Large intestine (tissue), 3 donors: ENCODE data around the gene INO80E. TPM values are rescaled to one million over a fixed set of nuclear protein-coding genes. Genes with fewer than 3 reads are reported as not detected.

ENCODE experiments used
- DNase-seq, 2 donors: peaks; one replicate each; pipeline versions ENCODE4 v3.0.0 to v3.0.0-alpha.2; 2013
- H3K27ac ChIP-seq: one replicate; pipeline ENCODE4 v1.5.1; 2013; ENCODE audit warnings: low read length
- H3K27me3 ChIP-seq: 2 replicates; pipeline ENCODE4 v1.6.1; 2013; ENCODE audit warnings: low read length; ENCODE audit not compliant: control insufficient read depth, insufficient read depth
- H3K36me3 ChIP-seq: 2 replicates; pipeline ENCODE4 v1.6.1; 2013; ENCODE audit warnings: low read length; ENCODE audit not compliant: control insufficient read depth, insufficient read depth
- H3K4me1 ChIP-seq: one replicate; pipeline ENCODE4 v1.6.1; 2013; ENCODE audit warnings: low read length; ENCODE audit not compliant: control insufficient read depth, insufficient read depth
- H3K4me3 ChIP-seq: one replicate; pipeline ENCODE4 v1.5.1; 2013; ENCODE audit warnings: low read length
- H3K9me3 ChIP-seq: one replicate; pipeline ENCODE4 v1.6.1; 2013; ENCODE audit warnings: mild to moderate bottlenecking, low read depth, low read length, moderate library complexity; ENCODE audit not compliant: control insufficient read depth
- WGBS: methylation state at CpG from one replicate; pipeline ENCODE4 v1.1.5; 2013; ENCODE audit warnings: low lambda C conversion rate; ENCODE audit not compliant: insufficient coverage; 5-methylcytosine and 5-hydroxymethylcytosine counted together
- polyA plus RNA-seq: library from polyadenylated mRNA; unstranded; fragments of 120-200 nt; gene quantifications from one replicate; pipeline ENCODE4 v1.2.1, GENCODE V29; 2013

The INO80E gene
- polyA plus RNA-seq, 1 donor: 60.5 TPM

DNA sequence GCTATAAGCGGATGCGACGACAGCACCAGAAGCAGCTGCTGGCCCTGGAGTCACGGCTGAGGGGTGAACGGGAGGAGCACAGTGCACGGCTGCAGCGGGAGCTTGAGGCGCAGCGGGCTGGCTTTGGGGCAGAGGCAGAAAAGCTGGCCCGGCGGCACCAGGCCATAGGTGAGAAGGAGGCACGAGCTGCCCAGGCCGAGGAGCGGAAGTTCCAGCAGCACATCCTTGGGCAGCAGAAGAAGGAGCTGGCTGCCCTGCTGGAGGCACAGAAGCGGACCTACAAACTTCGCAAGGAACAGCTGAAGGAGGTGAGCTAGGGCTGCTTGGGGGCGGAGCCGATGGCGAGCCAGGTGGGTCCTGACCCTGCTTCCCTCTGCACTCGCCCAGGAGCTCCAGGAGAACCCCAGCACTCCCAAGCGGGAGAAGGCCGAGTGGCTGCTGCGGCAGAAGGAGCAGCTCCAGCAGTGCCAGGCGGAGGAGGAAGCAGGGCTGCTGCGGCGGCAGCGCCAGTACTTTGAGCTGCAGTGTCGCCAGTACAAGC is 10.7 kb upstream of the INO80E start:
- WGBS: no CpG with 5 or more reads among the region's 28 CpGs
- Histone ChIP-seq H3K4me1 (peaks cover 7% of the 10 kb centered on the region), H3K4me3 (no peak overlapping the region), H3K27me3 (no peaks in the 10 kb centered on the region), H3K9me3 (no peaks in the 10 kb centered on the region), H3K36me3 (peaks cover 94% of the 10 kb centered on the region), H3K27ac (no peak overlapping the region)
- no peak for DNase-seq

DNA sequence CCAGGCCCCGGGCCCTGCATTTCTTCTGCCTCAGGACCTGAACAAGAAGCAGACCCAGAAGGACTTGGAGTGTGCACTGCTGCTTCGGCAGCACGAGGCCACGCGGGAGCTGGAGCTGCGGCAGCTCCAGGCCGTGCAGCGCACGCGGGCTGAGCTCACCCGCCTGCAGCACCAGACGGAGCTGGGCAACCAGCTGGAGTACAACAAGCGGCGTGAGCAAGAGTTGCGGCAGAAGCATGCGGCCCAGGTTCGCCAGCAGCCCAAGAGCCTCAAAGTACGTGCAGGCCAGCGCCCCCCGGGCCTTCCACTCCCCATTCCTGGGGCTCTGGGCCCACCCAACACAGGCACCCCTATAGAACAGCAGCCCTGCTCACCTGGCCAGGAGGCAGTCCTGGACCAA is 9.8 kb upstream of the INO80E start:
- H3K27me3 ChIP-seq: no peaks in the 10 kb centered on the region
- no peak overlapping the region for H3K4me3 ChIP-seq
- peaks cover 95% of the 10 kb centered on the region for H3K36me3 ChIP-seq
- no peak for DNase-seq
- H3K27ac ChIP-seq: no peak overlapping the region
- peaks cover 7% of the 10 kb centered on the region for H3K4me1 ChIP-seq
- no CpG with 5 or more reads among the region's 20 CpGs for WGBS
- H3K9me3 ChIP-seq: no peaks in the 10 kb centered on the region

- no peak for DNase-seq
- peaks cover 94% of the 10 kb centered on the region for H3K36me3 ChIP-seq
- H3K4me3 ChIP-seq: no peak overlapping the region
- no peaks in the 10 kb centered on the region for H3K27me3 ChIP-seq
- no peaks in the 10 kb centered on the region for H3K9me3 ChIP-seq
- H3K27ac ChIP-seq: no peak overlapping the region
- H3K4me1 ChIP-seq: peaks cover 7% of the 10 kb centered on the region
- WGBS: no CpG with 5 or more reads among the region's 5 CpGs
These were observed 9.1 kb upstream of the INO80E start for GRCh38 chr16:29986931-29987330.

- no peaks in the 10 kb centered on the region for H3K27me3 ChIP-seq
- no peak for DNase-seq
- H3K36me3 ChIP-seq: peaks cover 93% of the 10 kb centered on the region
- WGBS: no CpG with 5 or more reads among the region's 35 CpGs
- peaks cover 7% of the 10 kb centered on the region for H3K4me1 ChIP-seq
- H3K4me3 ChIP-seq: no peak overlapping the region
- no peak overlapping the region for H3K27ac ChIP-seq
- H3K9me3 ChIP-seq: no peaks in the 10 kb centered on the region
These were observed 8.5 kb upstream of the INO80E start for GRCh38 chr16:29987371-29988085.

- peaks cover 7% of the 10 kb centered on the region for H3K4me1 ChIP-seq
- WGBS: 94% methylated on average over 3 of the region's 17 CpGs
- H3K9me3 ChIP-seq: no peaks in the 10 kb centered on the region
- DNase-seq: no peak
- no peak overlapping the region for H3K4me3 ChIP-seq
- no peak overlapping the region for H3K27ac ChIP-seq
- no peaks in the 10 kb centered on the region for H3K27me3 ChIP-seq
- H3K36me3 ChIP-seq: peaks cover 93% of the 10 kb centered on the region
These were observed 7.5 kb upstream of the INO80E start for GRCh38 chr16:29988346-29989075.

DNA sequence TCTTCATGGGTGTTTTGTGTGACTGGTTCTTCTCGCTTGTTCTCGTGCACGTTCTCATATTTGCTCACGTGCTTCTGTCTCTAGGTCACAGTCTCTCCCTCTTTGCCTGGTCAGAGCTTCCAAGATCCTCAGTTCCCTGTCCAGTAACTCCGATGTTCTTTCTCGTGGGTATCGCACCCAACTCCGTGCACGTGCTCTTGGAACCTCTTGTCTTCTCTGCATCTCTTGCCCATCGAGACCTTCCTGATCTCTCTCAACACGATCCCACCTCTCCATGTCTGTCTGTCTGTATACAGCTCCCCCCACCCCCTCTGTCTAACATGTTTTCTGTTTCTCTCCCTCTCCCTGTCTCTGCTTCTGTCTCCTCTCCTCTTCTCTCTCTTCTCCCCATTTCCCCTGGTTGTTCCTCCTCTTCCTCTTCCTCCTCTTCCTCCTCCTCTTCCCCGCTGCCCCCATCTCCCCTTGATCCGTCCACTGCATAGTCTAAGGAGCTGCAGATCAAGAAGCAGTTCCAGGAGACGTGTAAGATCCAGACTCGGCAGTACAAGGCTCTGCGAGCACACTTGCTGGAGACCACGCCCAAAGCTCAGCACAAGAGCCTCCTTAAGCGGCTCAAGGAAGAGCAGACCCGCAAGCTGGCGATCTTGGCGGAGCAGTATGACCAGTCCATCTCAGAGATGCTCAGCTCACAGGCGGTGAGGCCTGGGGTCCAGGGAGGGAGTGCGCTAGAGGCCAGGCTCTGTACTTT is 6.8 kb upstream of the INO80E start:
- no peaks in the 10 kb centered on the region for H3K27me3 ChIP-seq
- H3K9me3 ChIP-seq: no peaks in the 10 kb centered on the region
- 89% methylated on average over 8 of the region's 23 CpGs for WGBS
- peaks cover 7% of the 10 kb centered on the region for H3K4me1 ChIP-seq
- H3K27ac ChIP-seq: no peak overlapping the region
- H3K36me3 ChIP-seq: peaks cover 86% of the 10 kb centered on the region
- no peak for DNase-seq
- H3K4me3 ChIP-seq: no peak overlapping the region

- Histone ChIP-seq H3K4me3 (no peak overlapping the region), H3K36me3 (peaks cover 79% of the 10 kb centered on the region), H3K9me3 (no peaks in the 10 kb centered on the region), H3K4me1 (peaks cover 13% of the 10 kb centered on the region), H3K27me3 (no peaks in the 10 kb centered on the region), H3K27ac (no peak overlapping the region)
- WGBS: no CpG with 5 or more reads among the region's 2 CpGs
- no peak for DNase-seq
These were observed 6.0 kb upstream of the INO80E start for GRCh38 chr16:29990034-29990433.

DNA sequence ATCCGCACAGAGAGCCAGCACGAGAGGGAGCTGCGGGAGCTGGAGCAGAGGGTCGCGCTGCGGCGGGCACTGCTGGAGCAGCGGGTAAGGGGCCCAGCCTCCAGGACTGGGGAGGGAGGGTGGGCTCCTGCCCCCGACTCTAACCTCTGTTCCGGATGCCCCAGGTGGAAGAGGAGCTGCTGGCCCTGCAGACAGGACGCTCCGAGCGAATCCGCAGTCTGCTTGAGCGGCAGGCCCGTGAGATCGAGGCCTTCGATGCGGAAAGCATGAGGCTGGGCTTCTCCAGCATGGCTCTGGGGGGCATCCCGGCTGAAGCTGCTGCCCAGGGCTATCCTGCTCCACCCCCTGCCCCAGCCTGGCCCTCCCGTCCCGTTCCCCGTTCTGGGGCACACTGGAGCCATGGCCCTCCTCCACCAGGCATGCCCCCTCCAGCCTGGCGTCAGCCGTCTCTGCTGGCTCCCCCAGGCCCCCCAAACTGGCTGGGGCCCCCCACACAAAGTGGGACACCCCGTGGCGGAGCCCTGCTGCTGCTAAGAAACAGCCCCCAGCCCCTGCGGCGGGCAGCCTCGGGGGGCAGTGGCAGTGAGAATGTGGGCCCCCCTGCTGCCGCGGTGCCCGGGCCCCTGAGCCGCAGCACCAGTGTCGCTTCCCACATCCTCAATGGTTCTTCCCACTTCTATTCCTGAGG is 5.0 kb upstream of the INO80E start:
- no peak for DNase-seq
- no peaks in the 10 kb centered on the region for H3K9me3 ChIP-seq
- peaks cover 69% of the 10 kb centered on the region for H3K36me3 ChIP-seq
- peaks cover 13% of the 10 kb centered on the region for H3K4me1 ChIP-seq
- no CpG with 5 or more reads among the region's 35 CpGs for WGBS
- H3K4me3 ChIP-seq: no peak overlapping the region
- H3K27ac ChIP-seq: no peak overlapping the region
- no peaks in the 10 kb centered on the region for H3K27me3 ChIP-seq

- no peak overlapping the region for H3K4me3 ChIP-seq
- no peak for DNase-seq
- WGBS: no CpG with 5 or more reads among the region's 5 CpGs
- H3K9me3 ChIP-seq: no peaks in the 10 kb centered on the region
- peaks cover 64% of the 10 kb centered on the region for H3K36me3 ChIP-seq
- H3K4me1 ChIP-seq: peaks cover 13% of the 10 kb centered on the region
- H3K27me3 ChIP-seq: no peaks in the 10 kb centered on the region
- no peak overlapping the region for H3K27ac ChIP-seq
These were observed 4.5 kb upstream of the INO80E start for GRCh38 chr16:29991571-29991904.
